ENCODE measurements around the gene LCN12.

DNA sequence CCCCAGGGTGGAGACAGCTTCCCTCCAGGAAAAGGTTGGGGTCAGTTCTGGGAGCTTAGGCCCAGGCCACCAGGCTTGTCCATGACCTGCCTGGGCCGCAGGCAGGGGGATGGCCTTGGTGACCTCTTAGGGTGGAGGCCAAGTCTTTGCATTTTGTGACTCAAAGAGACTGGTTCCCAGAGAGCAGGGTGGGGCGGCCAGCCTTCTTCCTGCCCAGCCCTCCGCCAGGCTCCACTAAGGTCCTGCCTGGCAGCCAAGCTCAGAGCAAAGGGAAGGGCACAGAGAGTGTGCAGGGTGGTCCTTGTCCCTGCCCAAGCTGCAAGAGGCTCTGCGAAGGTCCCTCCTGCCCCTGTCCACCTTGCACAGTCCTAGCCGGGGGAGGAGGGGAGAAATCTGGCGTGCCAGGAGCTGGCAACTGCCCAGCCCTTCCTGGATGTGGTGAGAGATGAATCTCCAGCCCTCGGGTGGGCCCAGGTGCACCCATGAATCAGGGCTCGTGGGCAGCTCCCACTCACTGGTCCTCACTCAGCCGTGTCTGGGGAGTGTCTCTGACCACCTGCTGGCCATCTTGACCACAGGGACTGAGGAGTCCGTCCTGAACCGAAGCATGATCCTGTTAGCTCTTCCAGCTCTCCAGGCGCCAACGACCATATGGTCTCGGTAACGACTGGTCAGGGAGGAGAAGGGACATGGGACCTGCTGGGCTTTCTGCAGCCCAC is 22.9 kb downstream of the LCN12 start:
- TF ChIP-seq CHD2 (IDR thresholded peaks at IDR 0.05; ENCODE audit: low read length, partially characterized antibody) (no peak), TAF1 (IDR thresholded peaks at IDR 0.05; ENCODE audit: borderline replicate concordance, low read depth, low read length) (no peak), TEAD4 (IDR thresholded peaks at IDR 0.05; ENCODE audit: borderline replicate concordance, insufficient read depth) (no peak), EP300 (IDR thresholded peaks at IDR 0.05; ENCODE audit: borderline replicate concordance in 1 of 2, low read depth in 1 of 2, low read length in 1 of 2) (no peak), ELF1 (IDR thresholded peaks at IDR 0.05) (no peak)
- TF ChIP-seq, protein P1, sequence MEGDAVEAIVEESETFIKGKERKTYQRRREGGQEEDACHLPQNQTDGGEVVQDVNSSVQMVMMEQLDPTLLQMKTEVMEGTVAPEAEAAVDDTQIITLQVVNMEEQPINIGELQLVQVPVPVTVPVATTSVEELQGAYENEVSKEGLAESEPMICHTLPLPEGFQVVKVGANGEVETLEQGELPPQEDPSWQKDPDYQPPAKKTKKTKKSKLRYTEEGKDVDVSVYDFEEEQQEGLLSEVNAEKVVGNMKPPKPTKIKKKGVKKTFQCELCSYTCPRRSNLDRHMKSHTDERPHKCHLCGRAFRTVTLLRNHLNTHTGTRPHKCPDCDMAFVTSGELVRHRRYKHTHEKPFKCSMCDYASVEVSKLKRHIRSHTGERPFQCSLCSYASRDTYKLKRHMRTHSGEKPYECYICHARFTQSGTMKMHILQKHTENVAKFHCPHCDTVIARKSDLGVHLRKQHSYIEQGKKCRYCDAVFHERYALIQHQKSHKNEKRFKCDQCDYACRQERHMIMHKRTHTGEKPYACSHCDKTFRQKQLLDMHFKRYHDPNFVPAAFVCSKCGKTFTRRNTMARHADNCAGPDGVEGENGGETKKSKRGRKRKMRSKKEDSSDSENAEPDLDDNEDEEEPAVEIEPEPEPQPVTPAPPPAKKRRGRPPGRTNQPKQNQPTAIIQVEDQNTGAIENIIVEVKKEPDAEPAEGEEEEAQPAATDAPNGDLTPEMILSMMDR (IDR thresholded peaks at IDR 0.05): no peak

Data from SK-N-SH (cell line).